ENCODE data around the gene HIGD2A.
A peak's percentile ranks its signal among the peaks of the same experiment; 100 is the strongest.

- peak; percentile 56 to 73 for TF ChIP-seq POLR2A (IDR thresholded peaks at IDR 0.05)
- TF ChIP-seq CTCF (IDR thresholded peaks at IDR 0.05) = no peak
Observed at GRCh38 chr5:176389135-176390123, 878 bp downstream of the HIGD2A start.
